H1 (cell line): ENCODE measurements around the gene CHRNA10. TPM values are rescaled to one million over a fixed set of nuclear protein-coding genes. Genes with fewer than 3 reads are reported as not detected.
A peak's percentile ranks its signal among the peaks of the same experiment; 100 is the strongest.

Source experiments
- CHD1 ChIP-seq: IDR thresholded peaks from 2 replicates; pipeline ENCODE4 v1.6.1; 2012; ENCODE audit warnings: low read depth, low read length, improper control_type of control experiment
- CHD2 ChIP-seq: IDR thresholded peaks from 2 replicates; pipeline ENCODE4 v1.6.1; 2012; ENCODE audit warnings: low read length, improper control_type of control experiment
- FOSL1 ChIP-seq: IDR thresholded peaks from 2 replicates; pipeline ENCODE4 v1.6.1; 2011; ENCODE audit warnings: mild to moderate bottlenecking, low read depth, low read length, moderate library complexity; ENCODE audit not compliant: insufficient read depth
- HDAC6 ChIP-seq: IDR thresholded peaks from one replicate; pipeline ENCODE4 v1.7.1; 2012; ENCODE audit warnings: low read depth, mild to moderate bottlenecking, inconsistent platforms, low read length, moderate library complexity
- NANOG ChIP-seq: IDR thresholded peaks from 2 replicates; pipeline ENCODE4 v1.6.1; 2011; ENCODE audit warnings: low read length, low read depth, mild to moderate bottlenecking, inconsistent platforms; ENCODE audit not compliant: insufficient read depth, poor library complexity, severe bottlenecking
- POLR2AphosphoS5 ChIP-seq: IDR thresholded peaks from 2 replicates; pipeline ENCODE4 v1.6.1; 2011; ENCODE audit warnings: low read depth, low read length
- POU5F1 ChIP-seq: IDR thresholded peaks from 2 replicates; pipeline ENCODE4 v1.6.1; 2011; ENCODE audit warnings: low read depth, mild to moderate bottlenecking, low read length, moderate library complexity
- SP4 ChIP-seq: IDR thresholded peaks from 2 replicates; pipeline ENCODE4 v1.6.1; 2012; ENCODE audit warnings: low read length, inconsistent platforms
- polyA plus RNA-seq, 7 experiments: library from polyadenylated mRNA; depleted of rRNA in 3 of 7; stranded (reverse) in 5 of 7; unstranded in 2 of 7; fragments of >200 nt in 5 of 7; fragments of 200-250 nt in 2 of 7; gene quantifications; 1 replicate in 5 of 7; 2 replicates in 1 of 7; 4 replicates in 1 of 7; pipeline versions ENCODE4 v1.2.1 to v1.2.3, GENCODE V29; 2011 to 2013; ENCODE audit warnings: missing spikeins in 2 of 7, mixed read lengths in 2 of 7
- total RNA-seq: library from RNA; stranded (reverse); fragmentation: NEBNext Ultra II Directional; extraction: Animal tissue kit (Norgen Biotek cat#: 25700); gene quantifications from 2 replicates; pipeline ENCODE4 v1.2.1, GENCODE V29; 2021
- TF ChIP-seq, protein P1 (sequence below): fragments of 300-600 bp; sonication (generic); IDR thresholded peaks from 2 replicates; pipeline ENCODE4 v1.7.1; 2012; ENCODE audit warnings: low read length, moderate library complexity, mild to moderate bottlenecking, inconsistent platforms; ENCODE audit not compliant: insufficient replicate concordance
- TF ChIP-seq, protein P2 (sequence below): IDR thresholded peaks from 2 replicates; pipeline ENCODE4 v1.6.1; 2012; ENCODE audit warnings: inconsistent platforms

CHRNA10 gene
- total and polyA plus RNA-seq, 2 of the 8 experiments (the other 6 are each of a cell fraction or from before 2014, with no cell fraction given) = 0.68 to 1.3 TPM

GRCh38 chr11:3642071-3642951 lies 28.9 kb downstream of the CHRNA10 start (continued):
- TF ChIP-seq, protein P1, sequence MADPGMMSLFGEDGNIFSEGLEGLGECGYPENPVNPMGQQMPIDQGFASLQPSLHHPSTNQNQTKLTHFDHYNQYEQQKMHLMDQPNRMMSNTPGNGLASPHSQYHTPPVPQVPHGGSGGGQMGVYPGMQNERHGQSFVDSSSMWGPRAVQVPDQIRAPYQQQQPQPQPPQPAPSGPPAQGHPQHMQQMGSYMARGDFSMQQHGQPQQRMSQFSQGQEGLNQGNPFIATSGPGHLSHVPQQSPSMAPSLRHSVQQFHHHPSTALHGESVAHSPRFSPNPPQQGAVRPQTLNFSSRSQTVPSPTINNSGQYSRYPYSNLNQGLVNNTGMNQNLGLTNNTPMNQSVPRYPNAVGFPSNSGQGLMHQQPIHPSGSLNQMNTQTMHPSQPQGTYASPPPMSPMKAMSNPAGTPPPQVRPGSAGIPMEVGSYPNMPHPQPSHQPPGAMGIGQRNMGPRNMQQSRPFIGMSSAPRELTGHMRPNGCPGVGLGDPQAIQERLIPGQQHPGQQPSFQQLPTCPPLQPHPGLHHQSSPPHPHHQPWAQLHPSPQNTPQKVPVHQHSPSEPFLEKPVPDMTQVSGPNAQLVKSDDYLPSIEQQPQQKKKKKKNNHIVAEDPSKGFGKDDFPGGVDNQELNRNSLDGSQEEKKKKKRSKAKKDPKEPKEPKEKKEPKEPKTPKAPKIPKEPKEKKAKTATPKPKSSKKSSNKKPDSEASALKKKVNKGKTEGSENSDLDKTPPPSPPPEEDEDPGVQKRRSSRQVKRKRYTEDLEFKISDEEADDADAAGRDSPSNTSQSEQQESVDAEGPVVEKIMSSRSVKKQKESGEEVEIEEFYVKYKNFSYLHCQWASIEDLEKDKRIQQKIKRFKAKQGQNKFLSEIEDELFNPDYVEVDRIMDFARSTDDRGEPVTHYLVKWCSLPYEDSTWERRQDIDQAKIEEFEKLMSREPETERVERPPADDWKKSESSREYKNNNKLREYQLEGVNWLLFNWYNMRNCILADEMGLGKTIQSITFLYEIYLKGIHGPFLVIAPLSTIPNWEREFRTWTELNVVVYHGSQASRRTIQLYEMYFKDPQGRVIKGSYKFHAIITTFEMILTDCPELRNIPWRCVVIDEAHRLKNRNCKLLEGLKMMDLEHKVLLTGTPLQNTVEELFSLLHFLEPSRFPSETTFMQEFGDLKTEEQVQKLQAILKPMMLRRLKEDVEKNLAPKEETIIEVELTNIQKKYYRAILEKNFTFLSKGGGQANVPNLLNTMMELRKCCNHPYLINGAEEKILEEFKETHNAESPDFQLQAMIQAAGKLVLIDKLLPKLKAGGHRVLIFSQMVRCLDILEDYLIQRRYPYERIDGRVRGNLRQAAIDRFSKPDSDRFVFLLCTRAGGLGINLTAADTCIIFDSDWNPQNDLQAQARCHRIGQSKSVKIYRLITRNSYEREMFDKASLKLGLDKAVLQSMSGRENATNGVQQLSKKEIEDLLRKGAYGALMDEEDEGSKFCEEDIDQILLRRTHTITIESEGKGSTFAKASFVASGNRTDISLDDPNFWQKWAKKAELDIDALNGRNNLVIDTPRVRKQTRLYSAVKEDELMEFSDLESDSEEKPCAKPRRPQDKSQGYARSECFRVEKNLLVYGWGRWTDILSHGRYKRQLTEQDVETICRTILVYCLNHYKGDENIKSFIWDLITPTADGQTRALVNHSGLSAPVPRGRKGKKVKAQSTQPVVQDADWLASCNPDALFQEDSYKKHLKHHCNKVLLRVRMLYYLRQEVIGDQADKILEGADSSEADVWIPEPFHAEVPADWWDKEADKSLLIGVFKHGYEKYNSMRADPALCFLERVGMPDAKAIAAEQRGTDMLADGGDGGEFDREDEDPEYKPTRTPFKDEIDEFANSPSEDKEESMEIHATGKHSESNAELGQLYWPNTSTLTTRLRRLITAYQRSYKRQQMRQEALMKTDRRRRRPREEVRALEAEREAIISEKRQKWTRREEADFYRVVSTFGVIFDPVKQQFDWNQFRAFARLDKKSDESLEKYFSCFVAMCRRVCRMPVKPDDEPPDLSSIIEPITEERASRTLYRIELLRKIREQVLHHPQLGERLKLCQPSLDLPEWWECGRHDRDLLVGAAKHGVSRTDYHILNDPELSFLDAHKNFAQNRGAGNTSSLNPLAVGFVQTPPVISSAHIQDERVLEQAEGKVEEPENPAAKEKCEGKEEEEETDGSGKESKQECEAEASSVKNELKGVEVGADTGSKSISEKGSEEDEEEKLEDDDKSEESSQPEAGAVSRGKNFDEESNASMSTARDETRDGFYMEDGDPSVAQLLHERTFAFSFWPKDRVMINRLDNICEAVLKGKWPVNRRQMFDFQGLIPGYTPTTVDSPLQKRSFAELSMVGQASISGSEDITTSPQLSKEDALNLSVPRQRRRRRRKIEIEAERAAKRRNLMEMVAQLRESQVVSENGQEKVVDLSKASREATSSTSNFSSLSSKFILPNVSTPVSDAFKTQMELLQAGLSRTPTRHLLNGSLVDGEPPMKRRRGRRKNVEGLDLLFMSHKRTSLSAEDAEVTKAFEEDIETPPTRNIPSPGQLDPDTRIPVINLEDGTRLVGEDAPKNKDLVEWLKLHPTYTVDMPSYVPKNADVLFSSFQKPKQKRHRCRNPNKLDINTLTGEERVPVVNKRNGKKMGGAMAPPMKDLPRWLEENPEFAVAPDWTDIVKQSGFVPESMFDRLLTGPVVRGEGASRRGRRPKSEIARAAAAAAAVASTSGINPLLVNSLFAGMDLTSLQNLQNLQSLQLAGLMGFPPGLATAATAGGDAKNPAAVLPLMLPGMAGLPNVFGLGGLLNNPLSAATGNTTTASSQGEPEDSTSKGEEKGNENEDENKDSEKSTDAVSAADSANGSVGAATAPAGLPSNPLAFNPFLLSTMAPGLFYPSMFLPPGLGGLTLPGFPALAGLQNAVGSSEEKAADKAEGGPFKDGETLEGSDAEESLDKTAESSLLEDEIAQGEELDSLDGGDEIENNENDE = no peak
- TF ChIP-seq FOSL1 (no peak), POLR2AphosphoS5 (peak; percentile 71), HDAC6 (no peak), CHD1 (no peak), NANOG (no peak), SP4 (peak; percentile 20; the same call in 1 of the 2 replicates), CHD2 (0 out of 2 replicates have a peak, but pooled peaks have one; percentile 3), POU5F1 (no peak)
- TF ChIP-seq, protein P2, sequence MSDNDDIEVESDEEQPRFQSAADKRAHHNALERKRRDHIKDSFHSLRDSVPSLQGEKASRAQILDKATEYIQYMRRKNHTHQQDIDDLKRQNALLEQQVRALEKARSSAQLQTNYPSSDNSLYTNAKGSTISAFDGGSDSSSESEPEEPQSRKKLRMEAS = peak; percentile 97
